Body of pancreas (tissue), 4 donors: Measurements from ENCODE around the gene IL1RN. TPM values are rescaled to one million over a fixed set of nuclear protein-coding genes. Genes with fewer than 3 reads are reported as not detected.

Experiments
- ATAC-seq: fragments of 150-250 bp; one replicate; pipeline ENCODE4 v1.9.1; 2016
- DNase-seq, 4 donors: peaks; one replicate each; pipeline ENCODE4 v3.0.0-alpha.2; 2019
- H3K27ac ChIP-seq, 4 donors: fragments of 200-600 bp; sonication (generic); 1 replicate in 3 of 4; 2 replicates in 1 of 4; pipeline versions ENCODE4 v1.5.1 to v1.6.1; 2016 to 2019; ENCODE audit warnings: mild to moderate bottlenecking in 1 of 4, mixed read lengths in 1 of 4, moderate library complexity in 1 of 4
- H3K27me3 ChIP-seq, 2 donors: fragments of 200-600 bp; sonication (generic); one replicate each; pipeline ENCODE4 v1.6.0; 2016; ENCODE audit warnings: mild to moderate bottlenecking in 1 of 2
- H3K36me3 ChIP-seq, 2 donors: fragments of 200-600 bp; sonication (generic); replicated peaks in 1 of 2; 2 replicates each; pipeline ENCODE4 v1.5.1; 2016; ENCODE audit warnings: low read depth in 2 of 2; ENCODE audit not compliant: insufficient read depth in 1 of 2
- H3K4me1 ChIP-seq: fragments of 200-600 bp; sonication (generic); one replicate; pipeline ENCODE4 v1.6.0; 2016
- H3K4me3 ChIP-seq, 2 donors: fragments of 200-600 bp; sonication (generic); 1 replicate in 1 of 2; 2 replicates in 1 of 2; pipeline ENCODE4 v1.5.1; 2016 to 2019
- H3K9me3 ChIP-seq, 3 donors: fragments of 200-600 bp; sonication (generic); 1 replicate in 2 of 3; 2 replicates in 1 of 3; pipeline ENCODE4 v1.5.1; 2016
- POLR2A ChIP-seq, 3 donors: fragments of 450-650 bp; IDR thresholded peaks; one replicate each; pipeline ENCODE4 v1.6.1; 2016; ENCODE audit warnings: antibody characterized with exemption in 3 of 3, mild to moderate bottlenecking in 2 of 3
- WGBS, 2 donors: methylation state at CpG; one replicate each; pipeline ENCODE4 v1.1.5; 2017; 5-methylcytosine and 5-hydroxymethylcytosine counted together
- intact Hi-C: fragments of 100-400 bp; cut with DNase I; formaldehyde crosslinking; loops from one replicate; pipeline ENCODE4 v1.15.1; 2023
- total RNA-seq, 2 donors: library from RNA; depleted of rRNA; stranded (reverse); fragments of >200 nt; gene quantifications; one replicate each; pipeline ENCODE4 v1.1.0, GENCODE V29; 2016
- TF ChIP-seq, protein P1 (sequence below), 7 experiments: fragments of 450-650 bp in 4 of 7; fragments of 200-600 bp in 3 of 7; sonication (generic) in 3 of 7; IDR thresholded peaks; one replicate each; pipeline ENCODE4 v1.5.1; 2016 to 2019; ENCODE audit warnings: antibody characterized with exemption in 7 of 7

Gene IL1RN
- total RNA-seq, 2 donors from 2014 or later, result 0.78 TPM; not detected in 1

DNA sequence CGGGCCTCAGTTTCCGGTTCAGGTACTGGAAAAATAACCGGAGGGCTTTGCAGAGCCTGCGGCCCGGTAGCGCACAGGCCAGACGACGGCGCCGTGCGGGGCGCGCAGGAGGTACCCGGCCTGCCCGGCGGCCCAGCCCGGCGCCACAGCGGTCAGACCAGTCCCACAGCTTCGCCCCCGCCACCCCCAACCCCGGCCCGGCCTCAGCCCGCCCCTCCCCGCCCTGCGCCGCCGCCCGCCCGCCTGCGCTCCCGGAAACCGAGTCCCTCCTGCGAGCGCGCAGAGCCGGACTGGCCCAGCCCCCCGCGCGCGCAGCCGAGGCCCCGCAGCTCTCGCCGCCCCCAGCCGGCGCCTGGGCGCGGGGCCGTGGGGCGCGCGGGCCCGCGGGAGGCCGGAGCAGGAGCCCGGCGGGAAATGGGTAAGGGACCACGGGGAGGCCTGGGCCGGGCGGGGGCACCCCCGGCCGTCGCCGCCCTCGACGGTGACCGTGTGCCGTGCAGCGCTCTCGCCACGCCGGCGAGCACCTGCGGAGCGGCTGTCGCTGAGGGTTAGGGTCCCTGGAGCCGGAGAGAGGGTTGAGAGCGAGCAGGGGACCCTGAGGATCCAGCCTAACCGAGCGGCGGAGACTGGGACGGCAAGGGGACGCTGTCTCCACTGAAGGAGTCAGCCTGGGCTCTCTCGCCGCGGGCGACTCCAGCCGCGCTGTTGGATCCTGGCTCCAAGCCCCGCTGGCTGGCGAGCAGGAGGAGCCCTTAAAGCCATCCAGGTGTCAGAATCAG is 29.9 kb downstream of the IL1RN start:
- TF ChIP-seq, protein P1, sequence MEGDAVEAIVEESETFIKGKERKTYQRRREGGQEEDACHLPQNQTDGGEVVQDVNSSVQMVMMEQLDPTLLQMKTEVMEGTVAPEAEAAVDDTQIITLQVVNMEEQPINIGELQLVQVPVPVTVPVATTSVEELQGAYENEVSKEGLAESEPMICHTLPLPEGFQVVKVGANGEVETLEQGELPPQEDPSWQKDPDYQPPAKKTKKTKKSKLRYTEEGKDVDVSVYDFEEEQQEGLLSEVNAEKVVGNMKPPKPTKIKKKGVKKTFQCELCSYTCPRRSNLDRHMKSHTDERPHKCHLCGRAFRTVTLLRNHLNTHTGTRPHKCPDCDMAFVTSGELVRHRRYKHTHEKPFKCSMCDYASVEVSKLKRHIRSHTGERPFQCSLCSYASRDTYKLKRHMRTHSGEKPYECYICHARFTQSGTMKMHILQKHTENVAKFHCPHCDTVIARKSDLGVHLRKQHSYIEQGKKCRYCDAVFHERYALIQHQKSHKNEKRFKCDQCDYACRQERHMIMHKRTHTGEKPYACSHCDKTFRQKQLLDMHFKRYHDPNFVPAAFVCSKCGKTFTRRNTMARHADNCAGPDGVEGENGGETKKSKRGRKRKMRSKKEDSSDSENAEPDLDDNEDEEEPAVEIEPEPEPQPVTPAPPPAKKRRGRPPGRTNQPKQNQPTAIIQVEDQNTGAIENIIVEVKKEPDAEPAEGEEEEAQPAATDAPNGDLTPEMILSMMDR (IDR thresholded peaks at IDR 0.05), result no peak
- TF ChIP-seq POLR2A (IDR thresholded peaks at IDR 0.05), result peak in 2 of 3 donors; percentile 54 to 61
- Histone ChIP-seq H3K36me3 (no peaks in the 10 kb centered on the region), H3K27me3 (no peaks in the 10 kb centered on the region), H3K4me3 (peak overlapping the region; percentile 39 to 50), H3K9me3 (no peaks in the 10 kb centered on the region), H3K27ac (peak overlapping the region; percentile 77 to 92 (median 83)), H3K4me1 (peaks cover 33% of the 10 kb centered on the region)
- peak; percentile 79 to 86 (median 82) for DNase-seq
- peak; percentile 90 for ATAC-seq
- WGBS, 2 donors, result 0 to 1% methylated on average over 2 to 58 of the region's 92 CpGs
- intact Hi-C loops, result no loop called here

DNA sequence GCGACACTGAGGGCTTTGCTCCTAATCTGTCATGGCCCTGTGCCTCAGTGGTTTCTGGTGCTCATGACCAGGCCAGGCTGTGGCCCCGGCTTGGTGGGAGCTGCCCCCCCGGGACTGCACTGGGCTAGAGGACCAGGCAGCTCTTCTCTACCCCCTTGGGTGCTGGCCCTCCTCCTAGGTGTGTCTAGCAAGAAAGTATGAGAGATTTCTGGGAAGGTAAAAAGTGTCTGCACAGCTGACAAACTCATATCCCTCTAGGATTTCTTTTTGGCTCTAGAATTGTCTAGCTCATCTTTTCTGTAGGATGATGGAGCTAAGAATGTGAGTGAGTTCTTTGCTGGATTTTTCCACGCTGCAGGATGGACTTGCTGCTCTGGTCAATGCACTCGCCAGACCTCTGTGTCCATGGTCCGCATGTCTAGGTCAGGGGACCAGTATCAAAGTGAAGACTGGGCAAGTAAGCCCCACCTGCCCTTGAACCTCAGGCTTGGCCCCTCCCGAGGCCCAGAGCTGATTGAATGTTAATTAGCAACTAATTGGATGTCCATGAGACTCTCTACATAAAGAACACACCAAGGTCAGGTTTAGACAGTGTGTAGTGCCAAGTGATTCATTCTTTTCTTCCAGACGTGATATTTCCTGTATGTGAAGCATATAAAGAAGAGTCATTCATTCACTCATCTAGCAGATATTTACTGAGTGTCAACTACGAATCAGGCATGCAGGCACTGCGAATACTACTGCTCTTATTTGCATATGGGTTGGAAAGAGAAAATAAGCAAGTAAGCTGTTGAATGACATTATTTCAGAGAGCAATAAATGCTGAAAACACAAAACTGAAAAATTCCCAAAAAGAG is 30.7 kb downstream of the IL1RN start:
- Histone ChIP-seq H3K27ac (peak overlapping the region; percentile 77 to 92 (median 83)), H3K4me3 (peak overlapping the region; percentile 39 to 50), H3K27me3 (no peaks in the 10 kb centered on the region), H3K4me1 (peaks cover 33% of the 10 kb centered on the region), H3K9me3 (no peaks in the 10 kb centered on the region), H3K36me3 (no peaks in the 10 kb centered on the region)
- TF ChIP-seq, protein P1 (IDR thresholded peaks at IDR 0.05), result no peak
- no peak for TF ChIP-seq POLR2A (IDR thresholded peaks at IDR 0.05)
- WGBS, 2 donors, result 21 to 25% methylated on average over 9 to 10 of the region's 10 CpGs
- ATAC-seq (no peak), DNase-seq (peak in 1 of 4 donors; percentile 9)
- intact Hi-C loops, result no loop called here

DNA sequence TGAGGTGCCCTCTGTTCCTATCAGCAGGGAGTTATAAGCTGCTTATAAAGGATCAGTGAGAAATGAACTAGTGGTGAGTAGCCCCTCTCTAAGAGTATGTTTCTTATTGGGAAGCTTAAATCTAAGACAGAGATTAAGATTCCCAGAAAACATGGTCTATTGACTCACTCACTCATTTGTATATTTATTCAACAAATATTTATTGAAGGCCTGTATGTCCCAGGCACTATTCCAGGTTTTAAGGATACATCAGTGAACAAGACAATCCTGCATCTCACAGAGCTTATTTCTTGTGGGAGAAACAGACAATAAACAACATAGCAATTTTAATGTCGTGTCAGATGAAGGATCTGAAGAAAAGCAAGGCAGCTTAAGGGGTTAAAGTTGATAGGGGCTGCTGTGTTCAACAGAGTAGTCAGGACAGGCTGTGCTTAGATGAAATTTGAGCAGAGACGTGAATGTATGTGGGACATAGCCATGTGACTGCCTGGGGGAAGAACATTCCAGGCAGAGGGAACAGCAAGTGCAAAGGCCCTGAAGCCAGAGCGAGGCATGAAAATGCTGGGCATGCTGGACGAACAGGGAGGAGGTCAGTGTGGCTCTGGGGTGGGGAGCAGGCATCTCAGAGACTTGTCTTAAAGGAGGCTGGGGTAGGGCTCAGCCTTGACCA is 31.6 kb downstream of the IL1RN start:
- no peaks in the 10 kb centered on the region for H3K36me3 ChIP-seq
- H3K4me3 ChIP-seq, result no peak overlapping the region
- peak overlapping the region in 2 of 4 donors; percentile 85 to 92 for H3K27ac ChIP-seq
- TF ChIP-seq, protein P1 (IDR thresholded peaks at IDR 0.05), result no peak
- TF ChIP-seq POLR2A (IDR thresholded peaks at IDR 0.05), result no peak
- WGBS, 2 donors, result 78 to 80% methylated on average over 4 of the region's 4 CpGs
- H3K4me1 ChIP-seq, result peaks cover 33% of the 10 kb centered on the region
- intact Hi-C loops, result no loop called here
- ATAC-seq (no peak), DNase-seq (no peak)
- no peaks in the 10 kb centered on the region for H3K27me3 ChIP-seq
- no peaks in the 10 kb centered on the region for H3K9me3 ChIP-seq

DNA sequence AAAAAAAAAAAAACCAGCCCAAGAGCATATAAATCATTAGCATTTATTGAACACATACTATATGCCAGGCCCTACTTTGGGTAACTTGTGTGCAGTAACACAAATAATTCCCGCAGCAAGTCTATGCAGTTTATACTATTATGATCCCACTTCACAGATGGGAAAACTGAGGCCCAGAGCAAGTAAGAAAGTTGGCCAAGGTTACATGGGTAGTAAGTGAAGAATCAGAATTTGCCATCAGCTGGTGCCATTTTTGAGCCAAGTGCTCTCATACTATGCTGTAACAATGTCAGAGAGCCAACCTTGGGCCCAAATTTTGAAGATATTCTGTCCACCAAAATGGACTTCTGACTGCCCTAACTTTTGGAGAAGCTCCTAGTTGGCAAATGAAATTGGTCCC is 32.9 kb downstream of the IL1RN start:
- TF ChIP-seq, protein P1 (IDR thresholded peaks at IDR 0.05), result no peak
- no peak for TF ChIP-seq POLR2A (IDR thresholded peaks at IDR 0.05)

More for the DNA sequence above, 32.9 kb downstream of the IL1RN start:
- DNase-seq (no peak), ATAC-seq (no peak)
- Histone ChIP-seq H3K27me3 (no peaks in the 10 kb centered on the region), H3K4me1 (peaks cover 39% of the 10 kb centered on the region), H3K36me3 (no peaks in the 10 kb centered on the region), H3K9me3 (no peaks in the 10 kb centered on the region), H3K27ac (no peak overlapping the region), H3K4me3 (no peak overlapping the region)
- WGBS, 2 donors, result 94 to 100% methylated on average over 1 of the region's 1 CpG
- intact Hi-C loops, result no loop called here
